ENCODE results near the gene LINC00632. TPM values are rescaled to one million over a fixed set of nuclear protein-coding genes. Genes with fewer than 3 reads are reported as not detected.
"Not testable (repeated sequence)": the region's sequence is repeated elsewhere in the genome, so short reads cannot be mapped to it uniquely, and the experiment has no call there.

LINC00632 gene
- not detected in 2 replicates for total RNA-seq (2014; rRNA removed; shearing (Covaris generic))

- DNase-seq (ENCODE audit: low spot score) = no peak
Observed at GRCh38 chrX:140709421-140709846, at the start of gene LINC00632. TSS of gene LINC00632 (plus strand) at chrX:140709759.

DNA sequence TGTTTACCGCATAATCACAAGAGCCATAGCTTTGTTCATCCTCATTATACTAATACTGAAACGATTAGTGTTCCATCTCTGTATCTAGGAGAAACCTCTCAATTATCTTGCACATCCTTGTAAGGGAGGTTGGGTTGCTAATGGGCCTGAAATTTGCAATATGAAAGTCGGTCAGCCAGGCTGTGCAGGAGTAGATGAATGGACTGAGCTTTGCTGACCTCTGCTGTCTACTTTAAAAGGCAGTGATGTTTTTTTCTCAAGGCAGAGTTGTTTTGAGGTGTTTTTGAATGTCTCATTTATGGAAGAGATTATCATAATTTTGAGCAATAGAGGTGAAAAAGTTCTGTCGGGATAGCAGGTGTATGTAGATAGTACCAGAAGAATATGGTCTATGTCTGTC lies 47.9 kb upstream of the LINC00632 start:
- DNase-seq (ENCODE audit: low spot score) = no peak

DNA sequence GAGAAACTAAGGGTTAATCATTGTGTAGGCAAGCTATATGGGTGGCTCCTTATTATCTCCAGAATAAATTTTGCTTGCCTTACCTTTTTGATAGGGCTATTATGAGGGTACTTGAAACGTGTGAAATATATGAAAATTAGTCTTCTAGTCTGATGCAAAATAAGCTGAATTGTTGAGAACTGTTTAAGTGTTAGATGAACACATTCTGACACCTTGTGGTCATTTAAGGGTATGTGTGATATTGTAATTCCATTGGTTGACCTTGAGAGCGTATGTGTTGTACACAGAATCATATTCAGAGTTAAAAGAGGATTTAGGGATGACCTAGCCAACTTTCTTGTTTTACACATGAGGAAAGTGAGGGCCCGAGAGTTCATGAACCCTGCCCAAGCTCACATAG lies 44.6 kb upstream of the LINC00632 start:
- DNase-seq (ENCODE audit: low spot score) = peak; percentile 47

DNA sequence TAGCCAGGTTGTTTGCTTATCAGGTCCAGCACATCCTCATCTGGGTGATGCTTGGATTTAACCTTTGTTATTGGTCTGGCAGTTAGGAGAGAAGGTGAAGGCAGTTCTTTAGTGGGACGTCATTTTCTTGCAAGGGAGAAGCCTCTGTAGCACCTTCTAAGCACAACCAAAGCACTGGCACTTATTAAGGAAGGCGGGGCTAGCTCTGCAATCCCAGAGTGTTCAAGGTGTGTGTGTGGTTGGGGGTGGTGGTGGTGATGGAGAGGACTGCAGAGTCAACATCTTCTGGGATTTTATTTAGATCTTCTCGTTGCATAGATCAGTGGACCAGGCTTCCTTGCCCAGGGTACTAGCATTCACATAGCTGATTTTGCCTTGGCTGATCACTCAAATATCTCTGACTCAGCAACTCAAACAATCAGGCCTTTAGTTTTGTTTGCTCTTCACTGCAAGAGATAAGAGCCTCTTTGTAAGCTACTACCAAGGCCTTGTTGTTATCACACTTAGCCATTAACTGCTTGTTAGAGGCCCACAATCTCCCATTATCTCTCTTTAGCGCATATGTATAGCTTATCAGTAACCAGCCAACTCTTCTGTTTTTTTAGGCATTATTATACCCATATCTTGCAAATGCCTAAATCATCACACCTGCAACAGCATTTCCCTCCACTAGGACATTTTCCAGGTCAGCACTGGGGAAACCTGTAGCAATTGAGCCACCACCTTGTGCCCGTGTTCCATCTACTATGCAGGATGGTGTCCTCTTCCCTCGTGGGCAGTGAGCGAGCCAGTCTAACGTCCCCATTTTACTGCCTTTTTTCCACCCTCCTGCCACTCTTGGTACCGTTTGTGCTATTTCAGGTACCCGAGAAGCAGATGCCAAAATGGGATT lies 36.5 kb upstream of the LINC00632 start:
- DNase-seq (ENCODE audit: low spot score) = no peak

DNA sequence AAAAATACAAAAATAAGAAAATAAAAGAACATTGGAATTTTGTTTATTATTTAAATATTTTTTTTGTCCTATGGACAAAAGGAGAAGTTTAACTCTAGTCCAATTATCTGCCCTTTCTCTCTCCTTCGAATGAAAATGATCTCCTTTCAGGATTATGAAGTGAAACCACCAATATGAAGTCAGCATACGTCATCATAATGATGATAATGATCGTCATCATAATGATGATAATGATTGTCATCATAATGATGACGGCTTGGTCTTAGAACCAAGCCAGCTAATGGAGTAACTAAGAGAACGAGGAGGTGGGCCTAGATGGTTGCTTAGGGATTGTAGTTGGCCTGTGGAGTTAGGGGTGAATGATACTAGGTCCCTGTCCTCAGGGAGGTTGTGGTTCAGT lies 21.9 kb upstream of the LINC00632 start:
- DNase-seq (ENCODE audit: low spot score) = no peak

DNA sequence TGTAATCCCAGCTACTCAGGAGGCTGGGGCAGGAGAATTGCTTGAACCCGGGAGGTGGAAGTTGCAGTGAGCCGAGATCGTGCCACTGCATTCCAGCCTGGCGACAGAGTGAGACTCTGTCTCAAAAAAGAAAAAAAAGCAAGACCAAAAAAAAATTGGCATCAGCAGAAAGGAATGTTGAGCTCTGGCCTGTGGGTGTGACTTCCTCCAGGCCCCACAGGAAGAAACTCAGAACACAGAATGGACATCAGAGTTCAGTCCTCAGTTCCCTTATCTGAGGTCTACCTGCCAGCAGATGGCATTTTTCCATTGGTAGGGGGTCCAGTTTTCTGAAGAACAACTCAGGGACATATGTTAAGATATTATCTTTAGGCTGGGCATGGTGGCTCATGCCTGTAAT lies 18.0 kb upstream of the LINC00632 start:
- not testable (repeated sequence) for DNase-seq (ENCODE audit: low spot score)

- peak; percentile 24 for DNase-seq (ENCODE audit: low spot score)
Observed at GRCh38 chrX:140697618-140698017, 11.9 kb upstream of the LINC00632 start.

- DNase-seq (ENCODE audit: low spot score) = peak; percentile 55
Observed at GRCh38 chrX:140701480-140701879, 8.1 kb upstream of the LINC00632 start.

DNA sequence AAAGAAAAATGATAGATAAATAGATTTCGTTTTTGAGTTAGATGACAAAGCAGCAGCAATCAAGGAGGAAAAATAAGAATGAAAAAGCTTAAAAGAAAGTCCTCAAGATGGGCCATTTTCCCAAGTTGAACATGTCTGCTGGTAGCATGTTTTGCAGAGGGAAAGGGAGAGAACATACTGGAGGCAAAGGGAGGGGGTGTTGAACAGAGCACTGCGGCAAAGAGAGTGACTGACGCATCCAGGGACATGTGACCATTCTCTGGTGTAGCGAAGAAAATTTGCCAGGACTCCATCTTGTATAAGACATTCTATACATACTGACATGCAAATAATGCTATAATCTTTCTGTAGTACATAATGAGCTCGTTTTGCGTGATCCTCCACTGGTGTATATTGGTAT lies 1.2 kb downstream of the LINC00632 start:
- DNase-seq (ENCODE audit: low spot score) = no peak

DNA sequence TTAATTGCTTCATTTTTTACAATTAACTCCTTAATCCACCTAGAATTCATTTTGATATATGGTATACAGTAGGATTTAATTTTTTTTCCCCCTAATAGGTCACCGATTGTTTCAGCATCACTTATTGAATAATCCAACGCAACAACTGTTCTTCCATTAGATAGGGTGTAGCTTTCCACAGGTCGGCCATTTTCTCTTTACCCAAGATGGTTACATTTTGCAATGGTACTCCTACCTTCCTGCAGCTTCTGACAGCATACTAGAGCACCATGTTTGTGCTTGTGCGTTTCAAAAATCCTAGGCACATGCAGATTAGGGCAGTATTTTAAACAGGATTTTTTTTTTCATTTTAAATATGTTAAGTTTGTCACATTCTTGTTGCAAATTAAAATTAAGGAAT lies 2.3 kb downstream of the LINC00632 start:
- no peak for DNase-seq (ENCODE audit: low spot score)

DNA sequence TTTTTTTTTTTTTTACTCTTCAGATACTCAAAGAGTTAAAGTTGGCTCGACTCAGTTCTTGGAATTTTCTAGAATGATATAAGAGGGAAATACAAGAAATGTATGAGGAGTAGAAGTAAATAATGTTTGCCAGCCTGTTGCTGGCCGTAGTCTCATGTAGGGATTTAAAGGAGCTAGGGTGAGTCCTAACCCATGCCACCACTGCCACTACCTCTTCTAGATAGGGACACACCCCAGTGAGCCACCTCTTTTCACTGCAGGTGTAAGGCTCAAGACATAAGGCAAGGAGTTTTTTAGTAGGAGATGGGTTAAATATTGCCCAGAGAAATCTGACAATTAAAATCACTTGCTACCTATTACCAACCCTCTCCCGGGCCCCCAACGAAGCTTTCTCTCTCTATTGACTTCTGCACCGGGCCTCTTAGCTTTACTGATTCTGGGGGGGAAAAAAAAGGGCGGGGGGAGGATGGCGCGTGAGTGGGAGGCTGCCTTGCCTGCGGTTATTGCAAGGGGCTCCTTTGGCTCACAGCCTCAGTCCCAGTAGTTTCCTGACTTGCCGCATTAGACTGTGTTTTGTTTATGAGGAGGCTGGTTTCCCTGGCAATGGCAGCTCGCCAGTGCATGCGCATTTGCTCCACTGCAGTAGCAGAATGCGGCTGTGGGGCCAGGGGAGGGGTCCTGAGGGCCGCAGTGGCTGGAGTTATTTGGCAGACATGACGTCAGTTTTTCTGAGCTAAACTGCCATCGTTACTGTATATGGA lies 3.0 kb downstream of the LINC00632 start:
- no peak for DNase-seq (ENCODE audit: low spot score)

- DNase-seq (ENCODE audit: low spot score) = no peak
Observed at GRCh38 chrX:140713174-140713539, 3.6 kb downstream of the LINC00632 start.

DNA sequence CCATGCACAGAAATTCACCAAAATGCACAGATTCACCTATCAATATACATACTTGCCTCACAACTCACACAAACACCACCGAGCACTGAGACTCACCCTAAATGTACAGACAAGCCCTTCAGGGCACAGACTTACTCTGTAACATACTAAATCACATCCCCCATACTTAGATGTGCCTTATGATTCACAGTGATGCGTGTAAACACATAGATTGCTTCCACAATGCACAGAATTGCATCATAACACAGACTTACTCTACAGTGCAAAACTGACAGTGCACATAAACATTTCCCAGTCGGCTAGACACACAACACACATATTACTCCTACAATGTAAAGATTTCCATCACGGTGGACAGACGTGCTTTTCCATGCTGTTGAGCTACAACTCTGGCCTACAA lies 6.2 kb downstream of the LINC00632 start:
- no peak for DNase-seq (ENCODE audit: low spot score)

- DNase-seq (ENCODE audit: low spot score) = peak; percentile 2
Observed at GRCh38 chrX:140723121-140723715, 13.7 kb downstream of the LINC00632 start.

DNA sequence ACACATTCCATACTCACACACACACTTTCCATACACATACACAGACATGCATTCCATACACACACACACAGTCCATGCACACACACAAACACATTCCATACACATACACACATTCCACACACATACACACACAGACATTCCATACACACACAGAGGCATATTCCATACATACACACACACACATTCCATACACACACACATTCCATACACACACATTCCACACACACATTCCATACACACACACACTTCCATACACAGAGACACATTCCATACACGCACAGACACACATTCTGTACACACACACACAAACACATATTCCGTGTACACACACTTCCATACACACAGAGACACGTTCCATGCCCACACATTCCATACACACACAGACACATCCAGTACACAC lies 14.8 kb downstream of the LINC00632 start:
- no peak for DNase-seq (ENCODE audit: low spot score)

DNA sequence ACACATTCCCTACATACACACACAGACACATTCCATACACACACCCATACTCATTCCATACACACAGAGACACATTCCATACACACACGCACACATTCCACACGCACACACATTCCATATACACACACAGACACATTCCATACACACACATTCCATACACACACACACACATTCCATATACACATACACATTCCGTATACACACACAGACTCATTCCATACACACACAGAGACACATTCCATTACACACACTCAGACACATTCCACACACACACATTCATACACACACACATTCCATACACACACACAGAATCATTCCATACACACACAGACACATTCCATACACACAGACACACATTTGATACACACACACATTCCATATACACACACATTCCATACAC lies 15.2 kb downstream of the LINC00632 start:
- DNase-seq (ENCODE audit: low spot score) = no peak

DNA sequence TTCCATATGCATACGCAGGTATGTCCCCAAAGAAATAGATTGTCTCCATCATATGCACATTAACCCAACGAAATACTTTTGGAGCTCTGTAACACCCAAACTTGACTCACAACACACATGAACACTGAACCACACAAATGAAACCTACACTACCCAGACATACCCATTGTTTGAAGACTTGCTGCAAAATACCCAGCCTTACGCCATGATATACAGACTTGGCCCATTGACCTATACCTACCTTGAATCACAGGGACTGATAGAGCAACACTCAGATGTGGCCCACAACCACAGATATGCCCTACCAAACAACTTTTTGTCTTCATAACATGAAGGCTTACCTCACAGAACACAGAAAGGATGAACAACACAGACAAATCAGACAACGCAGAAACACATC lies 15.9 kb downstream of the LINC00632 start:
- no peak for DNase-seq (ENCODE audit: low spot score)

GRCh38 chrX:140733766-140734342 lies 24.3 kb downstream of the LINC00632 start:
- peak; percentile 61 for DNase-seq (ENCODE audit: low spot score)

DNA sequence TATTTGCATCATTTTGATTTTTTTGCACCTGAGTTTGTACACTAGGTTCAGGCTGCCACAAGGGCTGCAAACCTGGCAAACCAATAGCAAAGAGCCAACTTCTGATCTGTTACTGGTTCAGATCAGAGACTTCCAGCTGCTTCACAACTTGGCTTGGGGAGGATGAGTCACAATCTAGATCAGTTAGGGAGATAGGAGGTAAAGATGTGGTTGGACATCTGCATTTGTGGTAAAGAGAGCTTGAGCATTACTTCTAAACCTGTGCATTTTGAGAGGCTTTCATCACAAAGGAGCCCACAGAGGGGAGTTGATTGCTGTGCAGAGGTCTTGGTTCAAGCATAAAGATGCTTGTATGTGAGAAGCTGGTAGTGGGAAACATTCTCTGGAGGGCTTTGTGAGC lies 34.5 kb downstream of the LINC00632 start:
- no peak for DNase-seq (ENCODE audit: low spot score)

GRCh38 chrX:140756941-140757340 lies 47.4 kb downstream of the LINC00632 start:
- DNase-seq (ENCODE audit: low spot score) = no peak

DNA sequence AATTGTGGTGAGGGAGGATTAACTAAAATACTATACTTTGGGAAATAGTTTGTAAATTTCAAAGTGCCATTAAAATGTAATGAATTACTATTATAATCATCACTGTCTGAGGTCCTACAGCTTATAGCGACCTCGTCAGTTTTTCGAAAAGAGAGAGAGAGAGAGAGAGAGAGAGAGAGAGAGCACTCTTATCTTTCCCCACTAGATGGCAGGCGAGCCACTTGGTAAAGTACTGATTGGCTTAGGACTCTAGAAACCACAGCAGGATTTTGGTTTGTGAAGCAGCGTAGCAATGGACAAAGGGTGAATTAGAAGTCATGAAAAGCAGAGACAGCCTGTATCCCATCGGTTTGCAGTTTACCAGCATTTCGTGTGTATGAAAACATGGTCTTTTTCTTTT lies 52.5 kb downstream of the LINC00632 start:
- peak; percentile 72 for DNase-seq (ENCODE audit: low spot score)

GRCh38 chrX:140764401-140764919 lies 54.9 kb downstream of the LINC00632 start:
- DNase-seq (ENCODE audit: low spot score) = no peak

Data from HT-29 (cell line).